GM21447 (cell line): ENCODE measurements around the gene IL22RA1.

ENCODE experiments used
- ATAC-seq: cut with Tn5 transposase; IDR thresholded peaks from one replicate; pipeline ENCODE4 v1.9.1; 2021; ENCODE audit not compliant: unreplicated experiment

The IL22RA1 gene

GRCh38 chr1:24138476-24139221, 4.3 kb downstream of the IL22RA1 start:
- ATAC-seq = no peak

GRCh38 chr1:24136956-24137539, 5.9 kb downstream of the IL22RA1 start:
- ATAC-seq = no peak

- ATAC-seq = no peak
Measured at GRCh38 chr1:24134376-24134775, 8.6 kb downstream of the IL22RA1 start.

- ATAC-seq = no peak
Measured at GRCh38 chr1:24133819-24134218, 9.1 kb downstream of the IL22RA1 start.

GRCh38 chr1:24130385-24130784, 12.6 kb downstream of the IL22RA1 start:
- ATAC-seq = no peak

- no peak for ATAC-seq
Measured at GRCh38 chr1:24127801-24128363, 15.1 kb downstream of the IL22RA1 start.

GRCh38 chr1:24127134-24127800, 15.7 kb downstream of the IL22RA1 start:
- no peak for ATAC-seq

GRCh38 chr1:24126672-24127023, 16.3 kb downstream of the IL22RA1 start:
- no peak for ATAC-seq

- no peak for ATAC-seq
Measured at GRCh38 chr1:24126018-24126671, 16.8 kb downstream of the IL22RA1 start.

- no peak for ATAC-seq
Measured at GRCh38 chr1:24125456-24125855, 17.5 kb downstream of the IL22RA1 start.

- no peak for ATAC-seq
Measured at GRCh38 chr1:24124980-24125379, 18.0 kb downstream of the IL22RA1 start.

GRCh38 chr1:24123611-24124010, 19.3 kb downstream of the IL22RA1 start:
- ATAC-seq = no peak

GRCh38 chr1:24122776-24123175, 20.2 kb downstream of the IL22RA1 start:
- no peak for ATAC-seq

GRCh38 chr1:24121406-24121805, 21.5 kb downstream of the IL22RA1 start:
- ATAC-seq = no peak

GRCh38 chr1:24120965-24121364, 22.0 kb downstream of the IL22RA1 start:
- ATAC-seq = no peak

GRCh38 chr1:24119859-24120756, 22.8 kb downstream of the IL22RA1 start:
- no peak for ATAC-seq

- no peak for ATAC-seq
Measured at GRCh38 chr1:24119489-24119858, 23.5 kb downstream of the IL22RA1 start.

- ATAC-seq = no peak
Measured at GRCh38 chr1:24118410-24119242, 24.3 kb downstream of the IL22RA1 start.

GRCh38 chr1:24117722-24118409, 25.1 kb downstream of the IL22RA1 start:
- no peak for ATAC-seq
